Epithelial cell of proximal tubule (primary cell): Measurements from ENCODE around the gene MSRB1. TPM values are rescaled to one million over a fixed set of nuclear protein-coding genes. Genes with fewer than 3 reads are reported as not detected.

Experiments
- DNase-seq: peaks from one replicate; pipeline ENCODE4 v3.0.0-alpha.2; 2011; ENCODE audit warnings: low read depth
- H3K4me3 ChIP-seq: 2 replicates; pipeline ENCODE4 v1.5.1; 2011; ENCODE audit warnings: low read depth, mild to moderate bottlenecking, low read length
- total RNA-seq: library from RNA; depleted of rRNA; stranded (reverse); fragments of >200 nt; gene quantifications from 2 replicates; pipeline ENCODE4 v1.2.3, GENCODE V29; 2015
- TF ChIP-seq, protein P1 (sequence below): conservative IDR thresholded peaks from 2 replicates; pipeline ENCODE4 v1.5.1; 2012; ENCODE audit warnings: low read depth, mild to moderate bottlenecking, low read length

Gene MSRB1
- total RNA-seq, 1 donor from 2014 or later = 8.6 TPM

DNA sequence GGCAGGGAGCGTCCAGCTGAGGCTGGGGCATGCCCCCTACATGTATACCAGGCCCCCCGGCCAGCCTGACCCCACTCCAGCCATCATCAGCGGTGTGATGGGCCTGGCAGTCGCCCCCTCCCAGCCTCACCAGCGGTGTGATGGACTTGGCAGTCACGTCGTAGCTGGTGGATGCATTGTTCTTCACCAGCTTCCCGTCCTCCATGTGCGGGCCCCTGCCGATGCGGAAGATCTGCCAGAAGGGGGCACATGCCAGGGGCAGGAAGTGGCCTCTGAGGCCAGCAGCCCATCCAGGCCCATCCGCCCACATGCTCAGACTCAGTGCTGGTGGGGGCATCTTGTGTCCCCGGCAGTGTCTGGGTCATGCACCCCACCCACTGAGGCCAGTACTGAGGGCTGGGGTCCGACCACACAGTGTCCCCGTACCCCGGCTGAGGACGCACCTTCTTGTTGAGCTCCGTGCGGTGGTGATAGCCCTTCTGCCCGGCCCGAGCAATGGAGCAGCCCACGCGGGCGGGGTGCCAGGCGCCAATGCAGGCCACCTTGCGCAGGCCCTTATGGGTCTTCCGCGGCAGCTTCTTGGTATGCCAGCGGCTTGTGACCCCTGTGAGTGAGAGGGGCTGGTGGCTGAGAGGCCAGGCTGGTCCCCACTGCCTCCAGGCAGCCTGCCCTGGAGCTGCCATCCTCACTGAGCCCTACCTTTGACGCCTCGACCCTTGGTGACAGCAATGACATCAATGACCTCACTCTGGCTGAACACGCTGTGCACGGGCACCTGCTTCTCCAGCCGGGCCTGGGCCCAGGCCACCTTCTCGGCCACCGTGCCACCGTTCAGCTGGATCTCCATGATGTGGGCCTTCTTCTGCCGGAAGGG is 3.7 kb upstream of the MSRB1 start:
- no peak for DNase-seq
- TF ChIP-seq, protein P1, sequence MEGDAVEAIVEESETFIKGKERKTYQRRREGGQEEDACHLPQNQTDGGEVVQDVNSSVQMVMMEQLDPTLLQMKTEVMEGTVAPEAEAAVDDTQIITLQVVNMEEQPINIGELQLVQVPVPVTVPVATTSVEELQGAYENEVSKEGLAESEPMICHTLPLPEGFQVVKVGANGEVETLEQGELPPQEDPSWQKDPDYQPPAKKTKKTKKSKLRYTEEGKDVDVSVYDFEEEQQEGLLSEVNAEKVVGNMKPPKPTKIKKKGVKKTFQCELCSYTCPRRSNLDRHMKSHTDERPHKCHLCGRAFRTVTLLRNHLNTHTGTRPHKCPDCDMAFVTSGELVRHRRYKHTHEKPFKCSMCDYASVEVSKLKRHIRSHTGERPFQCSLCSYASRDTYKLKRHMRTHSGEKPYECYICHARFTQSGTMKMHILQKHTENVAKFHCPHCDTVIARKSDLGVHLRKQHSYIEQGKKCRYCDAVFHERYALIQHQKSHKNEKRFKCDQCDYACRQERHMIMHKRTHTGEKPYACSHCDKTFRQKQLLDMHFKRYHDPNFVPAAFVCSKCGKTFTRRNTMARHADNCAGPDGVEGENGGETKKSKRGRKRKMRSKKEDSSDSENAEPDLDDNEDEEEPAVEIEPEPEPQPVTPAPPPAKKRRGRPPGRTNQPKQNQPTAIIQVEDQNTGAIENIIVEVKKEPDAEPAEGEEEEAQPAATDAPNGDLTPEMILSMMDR = no peak
- no peak overlapping the region for H3K4me3 ChIP-seq

DNA sequence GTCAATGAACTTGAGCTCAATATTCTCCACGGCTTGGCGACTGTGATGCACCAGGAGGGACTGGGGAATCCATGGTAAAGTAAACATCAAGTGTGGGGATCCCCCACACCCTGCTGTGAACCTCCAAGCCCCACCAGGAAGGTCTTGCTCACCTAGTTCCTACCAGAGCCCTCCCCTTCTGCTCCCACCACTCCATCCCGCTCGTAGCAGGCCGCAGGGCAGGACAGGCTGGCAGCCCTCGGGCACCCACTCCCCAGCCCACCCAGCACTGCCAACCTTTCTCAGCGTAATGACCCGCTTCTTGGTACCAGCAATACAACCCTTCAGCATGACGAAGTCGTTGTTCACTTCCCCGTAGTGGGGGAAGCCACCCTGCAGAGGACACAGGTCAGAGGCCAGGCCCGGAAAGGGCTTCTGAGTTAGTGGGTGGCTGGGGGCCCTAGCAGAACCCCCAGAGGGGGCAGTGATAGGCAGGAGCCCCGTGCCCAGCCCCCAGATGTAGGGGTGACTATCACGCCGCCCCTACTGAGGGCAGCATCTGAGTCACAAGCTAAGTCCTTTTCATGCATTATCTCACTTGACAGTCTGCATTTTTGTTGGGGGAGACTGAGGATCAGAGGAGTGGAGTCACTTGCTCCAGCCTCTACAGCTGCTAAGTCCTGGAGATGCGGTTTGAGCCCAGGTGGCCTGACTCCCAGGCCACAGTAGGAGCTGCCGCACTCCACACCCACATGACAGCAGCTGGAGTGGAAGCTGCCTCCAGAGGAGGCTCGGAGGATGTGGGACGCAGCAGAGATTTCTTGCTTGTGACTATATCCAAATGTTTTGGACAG is 2.8 kb upstream of the MSRB1 start:
- TF ChIP-seq, protein P1 = no peak
- no peak for DNase-seq
- H3K4me3 ChIP-seq = no peak overlapping the region

DNA sequence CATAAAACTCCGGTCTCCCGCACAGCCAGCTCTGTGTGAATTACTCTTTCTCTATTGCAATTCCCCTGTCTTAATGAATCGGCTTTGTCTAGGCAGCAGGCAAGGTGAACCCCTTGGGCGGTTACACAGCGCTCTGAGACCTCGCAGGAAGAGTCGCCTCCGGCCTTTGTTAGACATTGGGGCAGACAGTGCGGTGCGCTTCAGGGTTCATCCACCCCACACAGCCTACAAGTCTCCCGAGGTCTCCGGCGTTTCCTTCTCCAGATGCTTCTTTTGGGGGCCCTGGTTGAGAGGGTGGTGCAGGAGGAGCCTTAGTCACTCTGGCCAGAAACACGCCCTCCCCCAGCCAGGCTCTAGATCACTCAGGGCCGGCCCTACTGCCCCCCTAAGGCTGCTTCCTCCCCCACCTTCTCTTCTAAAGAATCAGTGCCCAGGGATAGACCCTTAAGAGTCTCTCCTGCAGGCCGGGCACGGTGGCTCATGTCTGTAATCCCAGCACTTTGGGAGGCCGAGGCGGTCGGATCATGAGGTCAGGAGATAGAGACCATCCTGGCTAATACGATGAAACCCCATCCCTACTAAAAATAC is 1.7 kb upstream of the MSRB1 start:
- DNase-seq = no peak
- TF ChIP-seq, protein P1 = no peak
- no peak overlapping the region for H3K4me3 ChIP-seq

DNA sequence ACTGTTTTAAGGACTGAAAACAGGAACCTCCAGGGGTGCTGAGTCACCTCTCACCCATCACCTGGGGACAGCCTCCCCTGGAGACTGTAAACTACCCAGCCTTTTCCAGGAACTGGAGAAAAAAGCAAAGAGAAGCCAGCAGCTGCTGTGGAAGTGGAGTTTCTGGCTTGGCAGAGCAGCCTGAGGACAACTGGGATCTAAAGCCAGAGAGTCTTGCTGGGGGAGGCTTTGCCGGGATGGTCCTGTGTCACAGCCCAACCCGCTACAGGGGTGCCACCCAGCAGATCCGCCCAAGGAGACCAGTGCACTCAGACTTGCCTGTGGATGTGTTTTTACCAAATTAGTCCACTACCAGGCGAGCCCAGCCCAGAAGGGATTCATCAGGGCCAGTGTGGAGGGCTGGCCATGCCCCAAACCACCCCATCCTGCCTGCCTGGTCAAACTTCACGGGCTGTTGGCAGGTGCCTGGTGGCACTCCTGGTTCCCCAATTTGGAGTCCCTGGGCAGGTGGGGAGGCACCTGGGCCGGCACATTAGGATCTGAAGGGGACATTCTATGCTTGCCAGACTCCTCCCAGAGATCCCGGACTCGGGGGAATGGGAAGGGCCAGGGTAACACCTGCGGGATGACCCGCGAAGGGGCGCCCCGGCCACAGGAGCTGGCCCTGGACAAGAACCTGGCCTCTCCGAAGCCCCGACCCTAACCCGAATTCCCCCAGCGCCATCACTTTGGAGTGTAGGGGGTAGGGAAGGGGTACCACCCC is 771 bp downstream of the MSRB1 start:
- DNase-seq = no peak
- peak overlapping the region; percentile 98 for H3K4me3 ChIP-seq
- TF ChIP-seq, protein P1 = no peak

DNA sequence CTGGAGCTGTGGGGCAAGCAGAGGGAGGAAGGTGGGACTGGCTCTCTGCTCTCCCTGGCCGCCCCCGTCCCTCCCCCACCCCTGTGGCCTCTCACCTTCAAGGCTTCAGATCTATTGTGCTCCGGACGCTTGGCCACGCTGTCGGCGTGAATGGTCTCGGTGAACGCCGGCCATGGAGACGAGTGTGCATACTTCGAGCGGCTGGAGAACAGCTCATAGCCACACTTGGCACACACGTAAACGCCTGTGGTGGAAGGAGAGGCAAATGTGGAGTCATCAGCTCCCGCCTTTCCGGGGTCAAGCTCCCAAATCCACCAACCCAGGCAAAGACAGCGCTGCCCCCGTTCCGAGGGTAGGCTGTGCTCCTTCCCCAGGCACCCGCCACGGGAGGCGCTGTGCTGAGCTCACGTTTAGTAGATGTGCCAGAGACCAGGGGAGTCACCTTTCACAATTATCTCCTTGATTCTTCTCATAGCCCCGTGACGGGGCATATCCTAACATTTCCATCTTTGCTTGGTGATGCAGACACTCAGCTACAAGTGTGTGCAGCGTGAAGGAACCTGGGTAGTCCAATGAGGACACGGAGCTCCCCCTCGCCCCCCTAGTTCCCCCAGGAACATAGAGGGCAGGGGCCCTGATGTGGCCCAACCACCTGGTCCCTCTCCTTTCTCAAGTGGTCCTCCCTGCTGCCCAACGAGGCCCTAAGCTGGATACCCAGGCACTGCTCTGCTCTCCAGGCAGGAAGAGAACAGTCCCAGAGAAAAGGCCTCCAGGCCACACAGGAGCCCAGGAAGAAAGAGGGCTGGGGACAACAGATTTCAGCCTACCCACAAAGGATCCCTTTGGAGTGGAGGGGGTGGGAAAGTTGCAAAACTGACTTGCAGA is 1.6 kb downstream of the MSRB1 start:
- TF ChIP-seq, protein P1 = peak; percentile 70
- H3K4me3 ChIP-seq = peak overlapping the region; percentile 98
- DNase-seq = peak; percentile 70
